ENCODE measurements around the gene P2RY1. TPM values are rescaled to one million over a fixed set of nuclear protein-coding genes. Genes with fewer than 3 reads are reported as not detected.
"Not testable (repeated sequence)": the region's sequence is repeated elsewhere in the genome, so short reads cannot be mapped to it uniquely, and the experiment has no call there.

Gene P2RY1
- polyA plus RNA-seq, 1 donor (not counting 4 experiments of a cell fraction or from before 2014, with no cell fraction given), result 1.1 TPM

- Histone ChIP-seq H4K20me1 (ENCODE audit: control insufficient read depth, extremely low read depth, insufficient read depth, low read length) (no peaks in the 10 kb centered on the region), H3K4me3 (ENCODE audit: control insufficient read depth in 2 of 3, extremely low read depth in 1 of 3, insufficient read depth in 2 of 3, low read depth in 1 of 3, low read length in 3 of 3) (no peak overlapping the region), H3K9ac (ENCODE audit: control insufficient read depth, extremely low read depth, insufficient read depth, low read length) (no peak overlapping the region), H3K27me3 (ENCODE audit: control insufficient read depth, extremely low read depth, insufficient read depth, low read length) (no peaks in the 10 kb centered on the region), H3K79me2 (ENCODE audit: control insufficient read depth, insufficient read depth, low read length) (no peaks in the 10 kb centered on the region), H3K9me3 (ENCODE audit: control insufficient read depth, low read depth, low read length) (no peaks in the 10 kb centered on the region), H3K9me1 (ENCODE audit: control insufficient read depth, extremely low read depth, insufficient read depth, low read length) (no peaks in the 10 kb centered on the region), H3K4me2 (ENCODE audit: control insufficient read depth, extremely low read depth, insufficient read depth, low read depth, low read length) (peak overlapping the region; percentile 42), H3K27ac (ENCODE audit: control insufficient read depth, insufficient read depth, low read length) (no peak overlapping the region), H3K4me1 (ENCODE audit: control insufficient read depth, extremely low read depth, insufficient read depth, low read length) (peaks cover 3% of the 10 kb centered on the region), H2AFZ (ENCODE audit: control insufficient read depth, low read length) (no peak overlapping the region), H3K36me3 (ENCODE audit: control insufficient read depth in 2 of 2, extremely low read depth in 1 of 2, insufficient read depth in 2 of 2, low read length in 2 of 2) (no peaks in the 10 kb centered on the region)
- no peak for TF ChIP-seq EZH2 (IDR thresholded peaks at IDR 0.05; ENCODE audit: low read length)
- TF ChIP-seq CTCF (optimal IDR thresholded peaks at IDR 0.05 in 1 of 3, IDR thresholded peaks at IDR 0.05 in 1 of 3, conservative IDR thresholded peaks at IDR 0.05 in 1 of 3; ENCODE audit: extremely low read depth in 1 of 3, insufficient read depth in 2 of 3, low read length in 3 of 3), result no peak
- dilution Hi-C loops (cut with MboI; ENCODE audit: extremely low pct_ligation_motif_present, low sequenced_read_pairs), result no loop called here
- FAIRE-seq, result peak; percentile 95
- DNase-seq (ENCODE audit: low read depth, low spot score), result peak; percentile 7
Measured at GRCh38 chr3:152870027-152870426, 35.1 kb downstream of the P2RY1 start.

- dilution Hi-C loops (cut with MboI; ENCODE audit: extremely low pct_ligation_motif_present, low sequenced_read_pairs); H3K9me1 ChIP-seq (ENCODE audit: control insufficient read depth, extremely low read depth, insufficient read depth, low read length): not testable (repeated sequence)
Measured at GRCh38 chr3:152873314-152873713, 38.4 kb downstream of the P2RY1 start.

More at GRCh38 chr3:152873314-152873713, 38.4 kb downstream of the P2RY1 start:
- H3K36me3 ChIP-seq (ENCODE audit: control insufficient read depth in 2 of 2, extremely low read depth in 1 of 2, insufficient read depth in 2 of 2, low read length in 2 of 2); H3K9ac ChIP-seq (ENCODE audit: control insufficient read depth, extremely low read depth, insufficient read depth, low read length); H3K4me2 ChIP-seq (ENCODE audit: control insufficient read depth, extremely low read depth, insufficient read depth, low read depth, low read length); H2AFZ ChIP-seq (ENCODE audit: control insufficient read depth, low read length); FAIRE-seq; H3K4me1 ChIP-seq (ENCODE audit: control insufficient read depth, extremely low read depth, insufficient read depth, low read length); H3K79me2 ChIP-seq (ENCODE audit: control insufficient read depth, insufficient read depth, low read length); DNase-seq (ENCODE audit: low read depth, low spot score); H3K27me3 ChIP-seq (ENCODE audit: control insufficient read depth, extremely low read depth, insufficient read depth, low read length); H3K27ac ChIP-seq (ENCODE audit: control insufficient read depth, insufficient read depth, low read length); H3K9me3 ChIP-seq (ENCODE audit: control insufficient read depth, low read depth, low read length); H4K20me1 ChIP-seq (ENCODE audit: control insufficient read depth, extremely low read depth, insufficient read depth, low read length); H3K4me3 ChIP-seq (ENCODE audit: control insufficient read depth in 2 of 3, extremely low read depth in 1 of 3, insufficient read depth in 2 of 3, low read depth in 1 of 3, low read length in 3 of 3): not testable (repeated sequence)
